SW 1271 (cell line): ENCODE measurements around the gene CLCN7.

Experiments
- DNase-seq, 2 experiments: peaks; one replicate each; lab custom pipeline; 2025; lab: John Stamatoyannopoulos, UW

Gene CLCN7

DNA sequence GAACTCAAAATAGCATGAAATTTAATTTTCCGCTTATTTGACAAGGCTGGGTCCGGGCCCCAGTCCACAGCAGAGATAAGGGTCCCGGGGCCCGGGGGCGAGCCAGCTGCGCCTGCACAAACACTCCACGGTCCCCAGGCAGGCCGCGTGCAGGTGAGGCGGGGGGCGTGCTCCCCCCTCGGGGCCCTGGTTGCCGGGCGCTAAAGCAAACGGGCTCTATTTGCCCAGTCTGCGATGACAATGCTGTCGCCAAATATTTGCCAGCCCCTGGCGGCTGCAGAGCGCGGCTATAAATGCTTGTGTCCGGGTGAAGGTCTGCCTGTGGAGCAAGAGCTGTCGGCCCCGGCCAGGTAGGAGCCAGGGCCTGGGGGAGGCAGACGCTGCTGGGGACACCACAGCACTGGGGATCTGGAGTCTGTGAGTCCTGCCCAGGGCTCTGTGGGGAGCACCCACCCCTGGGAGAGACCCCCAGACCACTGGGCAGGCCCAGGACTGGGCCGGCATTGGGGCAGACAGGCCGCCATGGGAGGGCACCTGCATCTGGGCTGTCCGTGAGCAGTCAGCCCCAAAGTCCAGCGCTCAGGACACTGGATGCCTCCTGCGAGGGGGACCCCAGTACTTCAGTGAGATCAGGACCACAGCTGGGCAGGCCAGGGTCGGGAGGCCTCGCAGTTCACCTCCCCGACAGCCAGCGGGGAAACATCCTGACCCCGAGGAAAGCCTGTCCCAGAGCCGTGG is 43.9 kb downstream of the CLCN7 start, which contains the start of gene PERCC1:
TSS of gene PERCC1 (plus strand) at position 320 of the 738 bp plus-strand sequence. CDS start 1,516 bp downstream, outside the sequence.
- no peak for DNase-seq

DNA sequence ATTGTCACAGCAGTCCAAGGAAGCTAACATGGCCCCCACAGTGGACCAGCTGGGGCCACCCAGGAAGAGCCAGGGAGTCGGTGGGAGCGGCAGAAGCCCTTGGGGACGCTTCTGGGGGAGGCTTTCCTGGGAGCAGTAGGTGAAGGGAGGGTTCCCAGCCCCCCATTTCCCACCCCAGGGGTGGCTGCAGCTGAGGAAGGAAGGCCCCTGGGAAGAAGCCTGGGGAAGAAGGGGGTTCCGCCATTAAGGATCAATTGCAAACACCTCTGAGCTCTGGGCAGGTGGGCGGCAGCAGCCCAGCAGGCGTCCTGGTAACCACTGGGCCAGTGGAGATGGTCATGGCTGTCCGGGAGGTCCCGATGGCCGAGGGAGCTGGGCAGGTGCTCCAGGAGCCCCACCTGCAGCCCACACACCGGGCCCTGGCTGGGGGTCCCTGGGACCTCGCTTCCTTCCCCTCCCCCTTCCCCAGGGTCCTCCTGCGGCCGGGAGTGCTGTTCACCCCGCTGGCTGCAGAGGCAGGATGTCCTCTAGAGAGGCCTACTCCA is 44.5 kb downstream of the CLCN7 start:
- DNase-seq, result no peak

DNA sequence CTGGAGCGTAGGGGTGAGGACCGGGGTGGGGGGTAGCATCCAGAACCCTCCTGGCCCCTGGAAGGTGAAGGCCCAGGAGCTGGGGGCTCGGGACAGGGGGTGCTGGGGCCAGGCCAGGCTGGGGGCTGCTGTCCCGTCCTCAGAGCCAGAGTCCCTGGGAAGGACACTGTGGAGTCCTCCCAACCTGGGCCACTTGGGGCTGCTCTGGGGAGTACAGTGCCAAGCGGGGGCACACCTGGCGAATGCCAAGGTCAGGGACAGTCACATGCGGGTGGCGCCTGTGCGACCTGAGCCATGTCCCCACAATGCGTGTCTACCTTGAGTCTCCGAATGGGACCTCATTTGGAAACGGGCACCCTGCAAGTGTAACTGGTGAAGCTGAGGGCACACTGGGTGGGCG is 45.2 kb downstream of the CLCN7 start:
- no peak for DNase-seq

DNA sequence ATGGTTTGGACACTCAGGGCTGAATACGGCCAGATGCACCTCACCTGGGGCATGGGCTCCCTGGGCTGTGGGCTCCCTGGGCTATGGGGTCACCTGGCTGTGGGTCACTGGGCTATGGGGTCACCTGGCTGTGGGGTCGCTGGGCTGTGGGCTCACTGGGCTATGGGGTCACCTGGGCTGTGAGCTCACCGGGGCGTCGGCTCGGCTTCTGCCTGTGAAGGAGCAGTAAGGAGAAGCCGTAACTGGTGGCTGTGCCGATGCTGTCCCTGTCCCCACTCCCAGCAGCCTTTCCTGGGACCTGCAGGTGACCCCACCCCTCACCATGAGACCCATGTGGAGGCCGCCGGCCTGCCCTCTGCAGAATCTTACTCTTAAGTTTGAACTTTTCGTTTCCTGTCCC is 45.8 kb downstream of the CLCN7 start:
- DNase-seq, result no peak

DNA sequence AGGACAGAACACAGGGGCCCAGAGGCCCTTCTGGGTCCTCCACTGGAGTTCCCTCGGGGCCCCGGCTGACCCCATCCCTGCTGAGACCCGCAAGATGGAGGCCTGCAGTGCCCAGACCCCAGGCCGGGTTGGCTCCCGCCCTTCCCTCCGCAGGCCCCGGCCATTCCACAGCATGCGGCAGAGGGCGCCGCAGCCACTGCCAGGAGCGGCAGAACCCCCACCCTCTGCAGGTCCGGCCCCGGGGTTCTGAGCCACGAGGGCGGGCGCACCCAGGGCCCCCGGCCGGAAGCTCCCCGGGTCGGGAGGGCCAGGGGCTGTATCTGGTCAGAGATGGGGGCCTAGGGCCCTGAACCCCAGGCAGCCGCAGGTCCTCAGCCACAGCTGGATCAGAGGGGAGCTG is 46.3 kb downstream of the CLCN7 start:
- no peak for DNase-seq

GRCh38 chr16:1427473-1428461 is 47.1 kb downstream of the CLCN7 start:
- DNase-seq, result no peak

DNA sequence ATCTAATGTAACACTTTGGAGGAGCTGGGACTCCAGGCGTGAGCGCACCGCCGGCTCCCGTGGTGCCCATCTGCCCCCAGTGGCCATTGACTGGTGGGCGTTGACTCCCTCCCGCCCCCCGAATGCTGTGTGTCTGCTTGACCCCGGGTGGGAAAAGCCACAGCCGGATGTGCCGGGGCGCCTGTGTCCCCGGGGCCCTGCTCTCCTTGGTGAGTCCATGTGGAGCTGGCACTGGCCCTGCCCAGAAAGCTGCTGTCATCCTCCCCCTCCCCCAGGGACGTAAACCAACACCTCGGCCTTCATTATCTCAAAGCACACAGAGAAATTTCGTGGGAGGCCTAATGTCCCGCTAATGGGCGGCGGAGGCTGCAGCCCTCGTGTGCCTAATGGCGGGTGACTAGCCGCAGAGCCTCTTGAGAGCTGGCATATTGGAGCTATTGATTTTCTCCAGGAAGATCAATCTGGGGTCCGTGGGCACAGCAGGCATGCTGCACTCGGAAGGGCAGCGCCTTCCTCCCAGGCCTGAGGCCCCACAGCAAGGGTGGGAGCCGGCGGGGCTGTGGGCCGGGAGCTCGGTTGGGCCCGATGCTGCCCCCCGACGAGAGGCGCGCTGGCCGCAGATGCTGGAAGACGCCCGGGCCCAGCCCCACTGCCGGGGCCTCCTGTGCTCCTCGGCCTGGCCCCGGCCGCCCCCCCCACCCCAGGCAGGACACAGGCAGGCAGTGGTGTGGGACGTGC is 47.9 kb downstream of the CLCN7 start:
- no peak for DNase-seq

DNA sequence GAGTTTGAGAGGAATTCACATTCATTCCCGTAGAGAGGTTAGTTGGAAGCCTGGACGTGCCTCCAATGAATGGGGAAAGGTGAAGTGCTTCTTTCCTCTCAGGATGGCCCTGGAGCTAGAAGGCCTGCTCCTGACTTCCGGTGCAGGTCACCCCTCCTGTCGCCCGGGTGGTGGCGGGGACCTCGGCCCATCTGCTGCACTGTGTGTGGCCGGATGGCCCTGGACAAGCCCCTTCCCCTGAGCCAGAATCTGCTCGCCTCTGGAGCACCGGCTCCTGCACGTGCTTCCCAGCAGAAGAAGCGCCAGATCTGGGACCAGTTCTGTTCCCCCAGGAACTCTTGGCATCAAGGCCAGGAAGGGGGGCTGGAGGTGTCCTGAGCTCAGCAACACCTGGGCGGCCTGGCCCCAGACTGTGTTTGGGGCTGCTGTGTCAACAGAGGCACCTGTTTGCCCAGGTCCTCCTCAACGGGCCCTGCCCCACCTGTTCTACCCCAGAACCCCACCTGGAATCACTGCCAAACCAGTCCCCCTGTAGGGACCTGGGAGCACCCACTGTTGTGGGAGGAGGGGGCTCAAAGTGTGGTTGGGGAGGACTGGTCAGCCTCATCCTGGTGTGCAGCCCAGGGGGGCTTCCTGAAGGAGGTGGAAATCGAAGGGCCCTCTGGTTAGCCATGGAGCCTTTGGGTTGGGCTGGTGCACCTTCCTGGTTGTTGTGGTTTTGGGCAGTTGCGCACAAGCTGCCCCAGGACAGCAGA is 49.0 kb downstream of the CLCN7 start:
- no peak for DNase-seq

GRCh38 chr16:1424028-1424427 is 50.8 kb downstream of the CLCN7 start:
- DNase-seq, result no peak

GRCh38 chr16:1422076-1422475 is 52.8 kb downstream of the CLCN7 start:
- DNase-seq, result no peak

GRCh38 chr16:1420111-1420539 is 54.7 kb downstream of the CLCN7 start:
- DNase-seq, result no peak

DNA sequence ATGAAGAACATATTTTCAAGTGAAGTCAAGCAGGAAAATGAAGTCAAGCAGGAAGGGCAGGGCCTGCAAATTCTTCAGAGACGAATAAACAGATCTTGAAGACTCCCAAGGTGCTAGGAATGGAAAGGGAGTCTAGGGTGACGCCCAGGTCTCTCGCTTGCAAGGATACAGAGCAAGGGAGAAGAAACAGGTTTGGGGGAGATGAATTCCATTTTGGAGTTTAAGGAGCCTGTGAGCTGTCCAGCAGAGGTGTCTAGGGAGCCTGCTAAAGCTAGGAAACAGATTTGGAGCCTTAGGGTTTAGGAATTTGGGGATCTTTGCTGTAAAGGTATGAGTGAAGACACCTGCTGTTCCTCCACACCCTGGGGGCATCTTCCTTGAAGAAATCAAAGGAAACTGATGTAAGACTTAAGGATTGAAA is 58.3 kb downstream of the CLCN7 start:
- peak in 1 of 2 experiments; percentile 11 for DNase-seq

GRCh38 chr16:1414532-1415260 is 60.1 kb downstream of the CLCN7 start, which contains the start of gene UNKL:
Gene UNKL (minus strand): TSS chr16:1414704. CDS start chr16:1414691, 13 bp downstream.
- DNase-seq, result peak in 1 of 2 experiments; percentile 2

GRCh38 chr16:1413684-1414531 is 60.9 kb downstream of the CLCN7 start:
- DNase-seq, result peak in 1 of 2 experiments; percentile 42

DNA sequence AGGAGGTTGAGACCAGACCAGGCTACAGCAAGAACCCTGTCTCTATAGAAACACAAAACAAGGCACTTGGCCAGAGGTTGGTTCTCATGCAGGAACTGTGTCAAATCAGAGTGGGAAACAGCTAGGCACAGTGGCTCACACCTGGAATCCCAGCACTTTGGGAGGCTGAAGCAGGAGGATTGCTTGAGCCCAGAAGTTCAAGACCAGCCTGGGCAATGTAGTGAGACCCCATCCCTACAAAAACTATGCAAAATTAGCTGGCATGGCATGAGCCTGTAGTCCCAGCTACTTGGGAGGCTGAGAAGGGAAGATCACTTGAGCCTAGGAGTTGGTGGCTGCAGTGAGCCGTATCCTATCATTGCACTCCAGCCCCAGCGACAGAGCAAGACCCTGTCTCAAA is 62.0 kb downstream of the CLCN7 start:
- no peak for DNase-seq

- DNase-seq, result peak in 1 of 2 experiments; percentile 69
Measured at GRCh38 chr16:1408171-1408837, 66.5 kb downstream of the CLCN7 start.

DNA sequence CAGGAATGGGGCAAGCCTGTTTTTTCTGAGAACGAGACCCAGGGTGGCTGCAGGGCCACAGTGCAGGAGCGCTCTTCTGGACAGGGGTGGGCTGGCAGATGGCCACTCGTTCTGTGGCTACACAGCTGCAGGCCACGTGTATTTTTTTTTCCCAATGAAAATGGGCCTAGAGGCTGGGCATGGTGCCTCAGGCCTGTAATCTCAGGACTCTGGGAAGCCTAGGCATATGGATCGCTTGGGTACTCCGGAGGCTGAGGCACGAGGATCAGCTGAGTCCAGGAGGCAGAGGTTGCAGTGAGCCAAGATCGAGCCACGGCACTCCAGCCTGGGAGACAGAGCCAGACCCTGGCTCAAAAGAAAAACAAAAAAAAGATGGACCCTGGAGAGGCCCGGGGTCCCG is 67.1 kb downstream of the CLCN7 start:
- DNase-seq, result no peak

DNA sequence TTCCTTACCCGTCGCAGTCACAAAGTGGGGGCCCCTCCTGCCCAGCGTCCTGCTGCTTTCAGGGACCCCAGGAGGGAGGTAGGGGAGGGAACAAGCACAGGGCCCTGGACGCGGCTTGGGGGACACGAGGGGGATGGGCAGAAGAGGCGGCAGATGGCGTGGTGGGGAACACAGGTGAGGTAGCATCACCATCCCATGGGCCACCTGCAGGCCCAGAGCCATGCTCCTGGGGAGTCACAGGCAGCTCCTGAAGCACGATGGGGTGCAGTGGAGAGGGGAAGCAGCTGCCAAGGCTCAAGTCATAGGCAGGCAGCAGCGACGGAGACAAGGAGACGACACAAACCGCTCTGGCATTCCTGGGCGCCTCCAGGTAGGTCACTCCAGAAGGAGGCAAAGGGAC is 71.1 kb downstream of the CLCN7 start:
- no peak for DNase-seq

DNA sequence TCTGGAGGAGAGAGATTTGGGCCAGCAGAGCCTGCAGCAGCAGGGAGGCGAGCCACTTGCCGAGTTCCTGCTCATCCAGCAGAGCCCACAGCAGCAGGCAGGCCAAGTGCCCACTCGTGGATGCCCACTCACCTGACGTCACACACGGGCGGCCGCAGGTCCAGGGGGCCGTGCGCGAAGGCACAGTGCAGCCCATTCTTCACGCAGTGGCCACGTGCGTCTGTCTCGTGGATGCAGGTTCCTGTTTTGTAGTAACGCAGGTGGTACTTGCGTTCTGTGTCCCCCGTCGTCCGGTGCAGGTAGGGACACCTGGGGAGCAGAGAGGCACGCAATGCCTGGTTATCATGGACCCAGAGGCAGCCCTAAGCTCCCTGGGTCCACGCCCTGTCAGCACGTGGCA is 71.8 kb downstream of the CLCN7 start:
- no peak for DNase-seq
